GM19455 (cell line): Measurements from ENCODE around the gene TINAG.

Experiments used
- ATAC-seq: cut with Tn5 transposase; IDR thresholded peaks from one replicate; pipeline ENCODE4 v1.9.1; 2021; ENCODE audit not compliant: unreplicated experiment

The TINAG gene

GRCh38 chr6:54426995-54427394 lies 118.8 kb downstream of the TINAG start:
- no peak for ATAC-seq

GRCh38 chr6:54427396-54427937 lies 119.2 kb downstream of the TINAG start:
- no peak for ATAC-seq

DNA sequence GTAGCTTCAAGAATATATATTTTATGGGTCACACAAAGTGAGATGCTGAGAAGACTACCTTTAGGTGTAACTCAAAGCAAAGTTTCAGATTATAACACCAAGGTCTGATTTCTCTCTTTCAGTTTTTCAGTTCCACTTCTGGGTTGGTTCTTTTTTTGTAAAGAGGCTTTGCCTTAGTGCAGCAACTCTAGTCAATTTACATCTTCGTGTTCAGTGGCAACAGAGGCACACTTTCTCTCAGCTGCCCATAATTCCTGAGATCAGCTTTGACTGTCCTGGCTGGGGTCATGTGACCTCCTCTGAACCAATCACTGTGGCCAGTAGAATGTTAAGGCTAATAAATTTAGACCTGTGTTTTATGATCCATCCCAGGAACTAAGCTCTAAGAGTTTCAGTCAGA lies 120.2 kb downstream of the TINAG start:
- ATAC-seq = peak; percentile 95

DNA sequence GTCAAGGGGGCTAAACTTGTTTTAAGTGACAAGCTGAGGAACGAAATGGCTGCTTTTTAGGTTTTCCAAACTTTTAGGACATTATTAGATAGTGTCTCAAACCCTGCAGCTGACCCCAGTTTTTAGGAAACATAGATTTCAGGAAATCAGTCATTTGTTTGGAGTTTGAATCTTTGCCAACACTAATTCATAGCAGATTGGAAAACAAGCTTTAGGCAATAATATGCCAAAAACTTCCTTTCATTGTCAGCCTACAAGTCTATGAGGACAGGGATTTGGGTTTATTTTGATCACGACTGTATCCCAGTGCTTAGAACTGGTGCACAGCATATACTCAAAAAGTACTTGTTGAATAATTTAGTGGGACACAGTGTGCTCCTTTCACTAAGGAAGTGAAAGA lies 123.2 kb downstream of the TINAG start:
- ATAC-seq = no peak
